A549 (cell line): ENCODE results near the gene KIF5A. TPM values are rescaled to one million over a fixed set of nuclear protein-coding genes. Genes with fewer than 3 reads are reported as not detected.

Source experiments
- ATAC-seq, 2 experiments: fragments of 200-7000 bp in 1 of 2; fragments of >200 bp in 1 of 2; cut with Nextera tagmentation in 1 of 2; cut with Tn5 transposase in 1 of 2; 3 replicates each; pipeline versions ENCODE4 v1.8.0 to v1.9.1; 2018 to 2020; ENCODE audit warnings: mild to moderate bottlenecking in 1 of 2, moderate library complexity in 1 of 2
- CTCF ChIA-PET: fragments of 300-600 bp; sonication (Branson Sonifier 250); formaldehyde crosslinking; extraction: SDS; loops from one replicate; lab custom pipeline; 2021; ENCODE audit warnings: antibody characterized with exemption, inconsistent platforms; lab: Yijun Ruan, JAX
- POLR2A ChIA-PET: fragments of 350-600 bp; formaldehyde crosslinking; extraction: SDS; loops from one replicate; lab custom pipeline; 2021; ENCODE audit warnings: antibody characterized with exemption, inconsistent platforms; lab: Yijun Ruan, JAX
- DNase-seq, 2 experiments: peaks; one replicate each; pipeline versions ENCODE4 v3.0.0 to v3.0.0-alpha.2; 2011 to 2016; ENCODE audit warnings: low read depth in 1 of 2, low spot score in 1 of 2
- FAIRE-seq: peaks from 2 replicates; lab custom pipeline; 2011; peaks lifted over from hg19 to GRCh38; lab: Jason Lieb, UNC
- H3K27ac ChIP-seq, 2 experiments: fragments of >200 bp; sonication (Bioruptor Twin); formaldehyde crosslinking; 3 replicates each; pipeline ENCODE4 v1.5.1; 2016 to 2017
- H3K4me1 ChIP-seq: fragments of >200 bp; sonication (Bioruptor Twin); formaldehyde crosslinking; 3 replicates; pipeline ENCODE4 v1.6.1; 2016
- H3K4me2 ChIP-seq: fragments of >200 bp; sonication (Bioruptor Twin); formaldehyde crosslinking; 3 replicates; pipeline ENCODE4 v1.6.1; 2016
- H3K4me3 ChIP-seq: fragments of >200 bp; sonication (Bioruptor Twin); formaldehyde crosslinking; 3 replicates; pipeline ENCODE4 v1.5.1; 2016
- H3K9me3 ChIP-seq: fragments of >200 bp; sonication (Bioruptor Twin); formaldehyde crosslinking; 3 replicates; pipeline ENCODE4 v1.6.1; 2016
- CBX2 ChIP-seq: fragments of 200-600 bp; sonication (generic); IDR thresholded peaks from 2 replicates; pipeline ENCODE4 v1.6.1; 2016; ENCODE audit warnings: low read depth, mild to moderate bottlenecking, borderline replicate concordance
- CBX8 ChIP-seq: fragments of 200-600 bp; sonication (generic); IDR thresholded peaks from 2 replicates; pipeline ENCODE4 v1.6.1; 2016
- CHD2 ChIP-seq: fragments of 150-350 bp; IDR thresholded peaks from 2 replicates; pipeline ENCODE4 v1.6.1; 2014; ENCODE audit warnings: low read length; ENCODE audit not compliant: partially characterized antibody
- E2F6 ChIP-seq: IDR thresholded peaks from 2 replicates; pipeline ENCODE4 v1.6.1; 2012; ENCODE audit warnings: low read depth, borderline replicate concordance
- EHMT2 ChIP-seq: fragments of 200-600 bp; sonication (generic); IDR thresholded peaks from 2 replicates; pipeline ENCODE4 v1.6.1; 2016; ENCODE audit warnings: antibody characterized with exemption, low read depth, mild to moderate bottlenecking, moderate library complexity
- ESRRA ChIP-seq: fragments of 150-350 bp; IDR thresholded peaks from 2 replicates; pipeline ENCODE4 v1.6.1; 2014; ENCODE audit warnings: mild to moderate bottlenecking, low read length, borderline replicate concordance
- FOSB ChIP-seq: fragments of 250-450 bp; sonication (Bioruptor Pico); IDR thresholded peaks from 2 replicates; pipeline ENCODE4 v1.5.0; 2020; ENCODE audit warnings: mild to moderate bottlenecking, moderate library complexity
- FOXS1 ChIP-seq: fragments of 250-450 bp; sonication (Bioruptor Pico); IDR thresholded peaks from 2 replicates; pipeline ENCODE4 v1.5.0; 2020; ENCODE audit warnings: mild to moderate bottlenecking, moderate library complexity
- GATA3 ChIP-seq: IDR thresholded peaks from 2 replicates; pipeline ENCODE4 v1.6.1; 2012; ENCODE audit warnings: borderline replicate concordance
- HMGXB4 ChIP-seq: fragments of 250-450 bp; sonication (Bioruptor Pico); IDR thresholded peaks from 2 replicates; pipeline ENCODE4 v1.5.0; 2021; ENCODE audit warnings: mild to moderate bottlenecking, moderate library complexity, borderline replicate concordance
- HOXB13 ChIP-seq: fragments of 250-450 bp; sonication (Bioruptor Pico); IDR thresholded peaks from 2 replicates; pipeline ENCODE4 v1.5.0; 2020; ENCODE audit warnings: low read depth, mild to moderate bottlenecking, moderate library complexity
- MAX ChIP-seq: IDR thresholded peaks from 2 replicates; pipeline ENCODE4 v1.6.1; 2012
- PBX3 ChIP-seq: IDR thresholded peaks from 2 replicates; pipeline ENCODE4 v1.6.1; 2012
- RCOR1 ChIP-seq: fragments of 150-350 bp; IDR thresholded peaks from 2 replicates; pipeline ENCODE4 v1.6.1; 2014; ENCODE audit warnings: antibody characterized with exemption, low read length, low read depth
- REST ChIP-seq: fragments of 200-600 bp; sonication (generic); IDR thresholded peaks from 2 replicates; pipeline ENCODE4 v1.6.1; 2016; ENCODE audit warnings: antibody characterized with exemption, mild to moderate bottlenecking, moderate library complexity
- SMC3 ChIP-seq: fragments of >200 bp; sonication (Bioruptor Twin); formaldehyde crosslinking; IDR thresholded peaks from 3 replicates; pipeline ENCODE4 v1.6.1; 2018; ENCODE audit warnings: inconsistent platforms
- TFCP2L1 ChIP-seq: fragments of 250-450 bp; sonication (Bioruptor Pico); IDR thresholded peaks from 2 replicates; pipeline ENCODE4 v1.5.0; 2021; ENCODE audit warnings: mild to moderate bottlenecking
- TP53 ChIP-seq: fragments of 250-450 bp; sonication (Bioruptor Pico); IDR thresholded peaks from 2 replicates; pipeline ENCODE4 v1.5.0; 2021; ENCODE audit warnings: mild to moderate bottlenecking, moderate library complexity
- ZFP36 ChIP-seq: fragments of 450-650 bp; IDR thresholded peaks from 2 replicates; pipeline ENCODE4 v1.6.1; 2014; ENCODE audit warnings: borderline replicate concordance; ENCODE audit not compliant: partially characterized antibody
- WGBS: methylation state at CpG from one replicate; pipeline ENCODE4 v1.1.6; 2017; ENCODE audit errors: missing lambda C conversion rate; 5-methylcytosine and 5-hydroxymethylcytosine counted together
- polyA plus RNA-seq, 4 experiments: library from polyadenylated mRNA; depleted of rRNA in 3 of 4; stranded (reverse); fragments of >200 nt; fragmentation: RNase III in 1 of 4; extraction: RNeasy Plus Mini Kit Qiagen cat#74134 plus additional on column Dnase treatment in 1 of 4; gene quantifications; 2 replicates in 3 of 4; 3 replicates in 1 of 4; pipeline ENCODE4 v1.2.3, GENCODE V29; 2011 to 2017

The KIF5A gene
- polyA plus RNA-seq, 2 of the 4 experiments (the other 2 are of a cell fraction): 0.61 to 0.89 TPM

- ATAC-seq: no peak
- DNase-seq: no peak
- no peak overlapping the region for H3K4me2 ChIP-seq
- ChIA-PET POLR2A (no interaction called here), CTCF (interaction anchor here (0.6 to 1.0 kb wide), 2 partner anchors 24 to 164 kb away, joined by 4 read pairs; no protein-coding TSS in a partner anchor)
- H3K4me1 ChIP-seq: peaks cover 31% of the 10 kb centered on the region
- 16% methylated on average over 2 of the region's 2 CpGs for WGBS
- TF ChIP-seq ZFP36 (no peak), CBX8 (no peak), HMGXB4 (no peak), PBX3 (no peak), TFCP2L1 (no peak), ESRRA (no peak), CHD2 (no peak), TP53 (CRISPR knock-in tag) (no peak), RCOR1 (no peak), SMC3 (no peak), GATA3 (no peak)
- no peak overlapping the region; a peak in 1 of 6 replicates for H3K27ac ChIP-seq
- H3K4me3 ChIP-seq: no peak overlapping the region
- no peaks in the 10 kb centered on the region for H3K9me3 ChIP-seq
- FAIRE-seq: no peak
These were observed 1.4 kb upstream of the KIF5A start for GRCh38 chr12:57548488-57548887.

- 55% methylated on average over 10 of the region's 13 CpGs for WGBS
- Histone ChIP-seq H3K9me3 (no peaks in the 10 kb centered on the region), H3K4me3 (peak overlapping the region; percentile 43), H3K4me1 (peaks cover 31% of the 10 kb centered on the region), H3K4me2 (peak overlapping the region; percentile 71), H3K27ac (peak overlapping the region; percentile 57 to 72; a peak in 5 of 6 replicates)
- DNase-seq: no peak
- TF ChIP-seq MAX (no peak), FOXS1 (CRISPR knock-in tag) (no peak), CBX2 (no peak), RCOR1 (no peak), FOSB (no peak), PBX3 (no peak), EHMT2 (no peak), HOXB13 (CRISPR knock-in tag) (no peak), REST (no peak), E2F6 (no peak)
- FAIRE-seq: no peak
- peak in 1 of 2 experiments; percentile 0; a peak in 1 of 6 replicates for ATAC-seq
- POLR2A ChIA-PET: no interaction called here
- CTCF ChIA-PET: interaction anchor here (1.0 kb wide), 1 partner anchor 25 kb away, joined by 4 read pairs; no protein-coding TSS in a partner anchor
These were observed 488 bp upstream of the KIF5A start for GRCh38 chr12:57549203-57549908.
